COLO668 (cell line): ENCODE data around the gene B4GALNT4.
"Not testable (repeated sequence)": the region's sequence is repeated elsewhere in the genome, so short reads cannot be mapped to it uniquely, and the experiment has no call there.

Source experiments
- DNase-seq: peaks from one replicate; lab custom pipeline; 2025; ENCODE audit not compliant: unreplicated experiment; lab: John Stamatoyannopoulos, UW

The B4GALNT4 gene

GRCh38 chr11:418343-419247 is 49.3 kb downstream of the B4GALNT4 start:
- DNase-seq, result no peak

DNA sequence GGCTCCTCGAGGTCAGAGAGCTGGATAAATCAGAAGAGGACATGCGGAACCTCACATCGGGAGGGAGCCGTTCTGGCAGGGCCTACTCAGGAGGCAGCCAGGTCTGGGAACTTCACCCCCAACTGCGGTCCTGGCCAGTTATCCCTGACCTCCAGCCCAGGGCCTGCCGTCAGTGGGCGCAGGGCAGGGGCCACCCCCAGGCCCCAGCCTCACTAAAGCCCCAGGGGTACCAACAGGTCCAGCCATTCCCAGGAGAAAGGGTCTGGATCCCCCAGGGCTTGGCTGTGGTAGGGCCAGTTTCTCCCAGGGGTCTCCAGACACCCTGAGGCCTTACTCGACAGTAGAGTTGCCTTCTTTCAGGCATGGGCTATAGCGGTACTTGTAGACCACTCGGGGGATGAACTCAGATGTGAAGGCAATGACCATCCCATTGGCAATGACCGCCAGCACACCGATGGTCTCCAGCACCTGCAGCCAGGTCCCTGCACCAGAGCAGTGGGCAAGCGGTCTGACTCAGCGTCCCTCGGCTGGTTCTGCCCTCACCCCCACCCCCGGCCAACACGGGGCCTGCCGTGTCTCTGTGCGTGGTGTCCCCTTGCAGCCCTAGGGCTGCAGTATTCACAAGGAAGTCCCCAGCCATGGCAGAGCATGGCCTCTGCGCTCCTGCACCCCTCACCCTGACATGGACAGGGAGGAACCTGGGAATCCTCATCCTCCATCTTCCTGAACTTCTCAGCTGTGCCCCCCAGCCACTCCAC is 50.1 kb downstream of the B4GALNT4 start:
- DNase-seq, result no peak

DNA sequence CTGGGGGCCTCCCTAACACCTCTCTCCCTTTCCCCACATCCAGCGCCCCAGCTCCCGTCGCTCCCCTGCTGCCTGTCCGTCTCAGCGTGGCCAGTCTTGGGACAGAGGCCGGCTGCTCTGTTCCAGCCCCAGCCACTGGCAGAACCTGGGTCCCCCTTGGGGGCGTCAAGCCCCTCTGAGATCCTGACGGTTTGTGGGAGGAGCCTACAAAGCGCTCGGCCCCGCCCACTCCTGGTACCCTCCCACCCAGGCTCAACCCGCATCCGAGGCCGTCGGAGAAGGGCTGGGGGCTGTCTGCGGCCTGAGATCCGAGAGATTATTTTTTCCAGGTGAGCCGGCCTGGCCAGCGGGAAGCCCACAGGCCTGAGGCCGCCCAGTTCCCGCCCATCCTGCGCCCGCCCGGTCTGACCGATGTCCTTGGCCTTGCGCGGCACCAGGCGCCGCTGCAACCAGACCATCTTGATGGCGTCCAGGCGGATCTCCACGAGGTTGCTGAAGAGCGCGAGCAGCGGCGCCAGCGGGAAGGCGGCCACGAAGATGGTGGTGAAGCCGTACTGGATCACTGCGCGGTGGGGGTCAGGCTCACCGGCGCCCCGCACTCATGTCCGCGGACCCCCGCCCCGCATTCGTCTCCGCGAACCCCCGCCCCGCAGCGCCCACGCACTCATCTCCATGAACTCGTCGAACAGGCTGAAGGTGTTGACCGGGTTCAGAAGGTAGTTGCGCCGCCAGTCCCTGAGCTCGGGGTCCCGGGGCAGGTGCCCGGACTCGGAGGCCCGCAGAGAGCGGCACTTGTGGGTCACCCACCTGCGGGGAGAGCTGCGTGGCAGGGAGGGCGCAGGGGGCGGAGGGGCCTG is 51.0 kb downstream of the B4GALNT4 start:
- no peak for DNase-seq

DNA sequence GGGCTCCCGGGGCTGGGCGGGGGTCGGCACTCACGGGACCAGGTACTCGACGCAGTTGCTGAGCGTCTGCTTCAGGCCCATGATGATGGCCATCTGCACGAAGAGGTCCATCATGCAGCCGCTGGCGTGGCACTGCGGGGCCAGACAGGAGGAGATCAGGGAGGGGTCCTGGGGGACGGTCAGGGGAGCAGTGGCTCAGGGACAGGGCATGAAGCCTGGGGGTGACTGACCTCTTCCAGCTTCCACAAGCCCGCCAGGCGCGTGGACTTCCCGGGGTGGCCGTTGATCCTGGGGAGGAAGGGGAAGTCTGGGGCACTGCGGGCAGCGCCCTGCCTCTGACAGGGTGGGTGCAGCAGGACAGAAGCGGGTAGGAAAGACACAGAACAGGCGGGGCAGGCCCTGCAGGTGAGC is 51.6 kb downstream of the B4GALNT4 start:
- no peak for DNase-seq

DNA sequence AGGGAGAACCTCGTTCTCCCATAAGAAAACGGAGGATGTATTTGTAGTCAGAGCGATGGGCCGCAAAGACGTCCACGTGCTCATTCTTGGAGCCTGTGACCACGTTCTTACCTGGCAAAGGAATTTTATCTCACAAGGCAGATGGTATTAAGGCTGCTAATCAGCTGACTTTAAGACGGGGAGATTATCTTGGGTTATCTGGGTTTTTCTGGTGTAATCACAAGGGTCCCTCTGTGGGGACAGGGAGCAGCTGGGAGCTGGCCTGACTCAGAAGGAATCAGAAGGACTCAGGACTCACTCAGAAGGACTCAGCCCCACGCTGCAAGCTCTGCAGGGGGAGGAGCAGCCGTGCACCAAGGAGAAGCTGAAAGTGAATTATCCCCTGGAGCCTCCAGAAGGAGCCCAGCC is 53.0 kb downstream of the B4GALNT4 start:
- no peak for DNase-seq

DNA sequence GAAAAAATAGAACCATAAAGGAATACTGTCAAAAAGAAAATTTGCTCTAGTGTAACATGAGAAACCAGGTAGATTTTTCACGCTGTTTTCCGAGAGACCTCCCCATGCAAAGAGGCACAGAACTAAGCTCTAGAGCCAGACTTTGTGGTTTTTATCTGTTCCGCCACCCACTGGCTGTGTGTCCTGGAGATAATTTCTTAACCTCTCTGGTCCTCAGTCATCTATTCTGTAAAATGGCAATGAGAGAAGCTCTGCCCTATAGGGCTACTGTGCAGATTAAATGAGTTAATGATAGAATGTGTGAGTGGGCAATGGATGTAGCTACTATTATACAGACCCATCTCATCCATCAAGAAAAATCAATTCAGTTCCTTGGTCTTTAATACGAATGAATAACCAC is 54.9 kb downstream of the B4GALNT4 start:
- no peak for DNase-seq

- DNase-seq, result not testable (repeated sequence)
Observed at GRCh38 chr11:424766-425165, 55.5 kb downstream of the B4GALNT4 start.

- no peak for DNase-seq
Observed at GRCh38 chr11:425301-425700, 56.0 kb downstream of the B4GALNT4 start.

DNA sequence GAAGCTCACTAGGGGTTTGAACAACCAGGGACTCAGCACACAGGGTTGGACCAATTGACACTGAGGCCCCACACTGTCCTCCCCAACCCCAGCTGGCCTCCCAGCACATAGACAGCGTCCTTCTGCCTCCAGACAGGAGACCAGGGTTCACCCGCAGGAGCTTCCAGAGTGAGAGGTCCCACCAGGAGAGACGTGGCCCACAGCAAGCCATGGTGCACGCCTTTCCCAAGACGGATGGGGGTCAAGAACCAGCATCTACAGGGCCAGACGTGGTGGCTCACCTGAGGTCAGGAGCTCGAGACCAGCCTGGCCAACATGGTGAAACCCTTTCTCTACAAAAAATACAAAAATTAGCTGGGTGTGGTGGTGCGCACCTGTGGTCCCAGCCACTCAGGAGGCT is 57.6 kb downstream of the B4GALNT4 start:
- DNase-seq, result no peak

DNA sequence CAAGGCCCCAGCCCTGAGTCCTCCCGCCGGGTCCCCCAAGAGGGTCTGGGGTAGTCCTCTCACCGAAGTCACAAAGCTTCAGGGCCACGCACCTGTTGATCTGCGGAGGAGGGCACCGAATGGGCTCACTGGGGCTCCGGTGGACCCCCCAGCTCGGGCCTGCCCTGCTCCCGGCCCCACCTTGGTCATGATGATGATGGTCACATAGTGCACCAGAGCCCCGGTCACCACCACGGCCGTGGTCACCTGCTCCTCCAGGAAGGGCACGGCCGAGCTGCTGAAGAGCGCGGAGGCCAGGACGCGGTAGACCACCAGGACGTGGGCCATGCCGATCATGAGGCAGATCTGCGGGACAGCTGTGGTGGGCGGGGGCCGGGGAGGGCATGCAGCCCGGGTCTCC is 59.0 kb downstream of the B4GALNT4 start:
- no peak for DNase-seq

DNA sequence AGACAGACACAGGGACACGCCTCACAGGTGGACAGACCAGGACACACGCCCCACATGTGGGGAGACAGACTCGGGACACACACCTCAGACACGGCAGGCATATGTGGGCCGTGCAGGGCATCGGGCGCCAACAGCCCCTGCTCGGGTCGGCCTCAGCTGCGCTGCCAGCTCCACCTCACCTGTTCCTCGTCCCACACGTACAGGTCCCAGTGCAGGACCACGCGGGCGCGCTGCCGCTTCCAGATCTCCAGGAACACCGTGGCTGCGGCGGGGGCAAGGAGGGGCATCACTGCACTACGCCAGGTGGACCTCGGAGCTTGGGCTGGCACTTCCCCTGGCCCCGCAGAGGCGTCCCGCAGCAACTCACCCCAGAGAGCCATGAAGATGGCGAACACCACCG is 60.1 kb downstream of the B4GALNT4 start:
- no peak for DNase-seq

- DNase-seq, result no peak
Observed at GRCh38 chr11:429931-430456, 60.7 kb downstream of the B4GALNT4 start.
